ENCODE data around the gene COPG2.
"Not testable (repeated sequence)": the region's sequence is repeated elsewhere in the genome, so short reads cannot be mapped to it uniquely, and the experiment has no call there.

Gene COPG2

GRCh38 chr7:130649004-130649790 is 19.4 kb downstream of the COPG2 start:
- peak; percentile 67 for DNase-seq (ENCODE audit: low spot score)

- no peak for DNase-seq (ENCODE audit: low spot score)
These were observed 20.0 kb downstream of the COPG2 start for GRCh38 chr7:130648580-130648979.

GRCh38 chr7:130642383-130642782 is 26.2 kb downstream of the COPG2 start:
- no peak for DNase-seq (ENCODE audit: low spot score)

- no peak for DNase-seq (ENCODE audit: low spot score)
These were observed 27.1 kb downstream of the COPG2 start for GRCh38 chr7:130641497-130641896.

GRCh38 chr7:130641040-130641439 is 27.5 kb downstream of the COPG2 start:
- no peak for DNase-seq (ENCODE audit: low spot score)

- DNase-seq (ENCODE audit: low spot score): no peak
These were observed 29.2 kb downstream of the COPG2 start for GRCh38 chr7:130639388-130639787.

GRCh38 chr7:130632111-130632510 is 36.4 kb downstream of the COPG2 start:
- peak; percentile 10 for DNase-seq (ENCODE audit: low spot score)

- no peak for DNase-seq (ENCODE audit: low spot score)
These were observed 39.6 kb downstream of the COPG2 start for GRCh38 chr7:130628901-130629300.

- no peak for DNase-seq (ENCODE audit: low spot score)
These were observed 40.8 kb downstream of the COPG2 start for GRCh38 chr7:130627775-130628174.

- no peak for DNase-seq (ENCODE audit: low spot score)
These were observed 45.7 kb downstream of the COPG2 start for GRCh38 chr7:130622866-130623265.

GRCh38 chr7:130615583-130615982 is 53.0 kb downstream of the COPG2 start:
- no peak for DNase-seq (ENCODE audit: low spot score)

- no peak for DNase-seq (ENCODE audit: low spot score)
These were observed 54.1 kb downstream of the COPG2 start for GRCh38 chr7:130614449-130614848.

- no peak for DNase-seq (ENCODE audit: low spot score)
These were observed 57.3 kb downstream of the COPG2 start for GRCh38 chr7:130611218-130611617.

GRCh38 chr7:130607066-130607465 is 61.5 kb downstream of the COPG2 start:
- not testable (repeated sequence) for DNase-seq (ENCODE audit: low spot score)

GRCh38 chr7:130606161-130606560 is 62.4 kb downstream of the COPG2 start:
- no peak for DNase-seq (ENCODE audit: low spot score)

- DNase-seq (ENCODE audit: low spot score): no peak
These were observed 70.5 kb downstream of the COPG2 start for GRCh38 chr7:130598056-130598455.

GRCh38 chr7:130595986-130596385 is 72.6 kb downstream of the COPG2 start:
- DNase-seq (ENCODE audit: low spot score): no peak

- no peak for DNase-seq (ENCODE audit: low spot score)
These were observed 75.5 kb downstream of the COPG2 start for GRCh38 chr7:130593033-130593432.

- not testable (repeated sequence) for DNase-seq (ENCODE audit: low spot score)
These were observed 77.1 kb downstream of the COPG2 start for GRCh38 chr7:130591464-130591863.

GRCh38 chr7:130585932-130586331 is 82.6 kb downstream of the COPG2 start:
- DNase-seq (ENCODE audit: low spot score): not testable (repeated sequence)

- DNase-seq (ENCODE audit: low spot score): not testable (repeated sequence)
These were observed 93.4 kb downstream of the COPG2 start for GRCh38 chr7:130575110-130575509.

GRCh38 chr7:130570144-130570543 is 98.4 kb downstream of the COPG2 start:
- not testable (repeated sequence) for DNase-seq (ENCODE audit: low spot score)

GRCh38 chr7:130566898-130567280 is 101.7 kb downstream of the COPG2 start:
- no peak for DNase-seq (ENCODE audit: low spot score)
